ES-I3 (cell line): ENCODE results near the gene CLEC6A.

Source experiments
- H3K36me3 ChIP-seq: 2 replicates; pipeline ENCODE4 v1.6.1; 2013; ENCODE audit warnings: mild to moderate bottlenecking, low read length, control low read depth, moderate library complexity; ENCODE audit not compliant: insufficient read depth
- H3K4me1 ChIP-seq: 2 replicates; pipeline ENCODE4 v1.6.1; 2013; ENCODE audit warnings: mild to moderate bottlenecking, control low read depth, low read length; ENCODE audit not compliant: insufficient read depth
- H3K9ac ChIP-seq: 2 replicates; pipeline ENCODE4 v1.6.1; 2013; ENCODE audit warnings: low read depth, mild to moderate bottlenecking, low read length, moderate library complexity
- H3K9me3 ChIP-seq: 2 replicates; pipeline ENCODE4 v1.6.1; 2013; ENCODE audit warnings: mild to moderate bottlenecking, low read length, moderate library complexity; ENCODE audit not compliant: control insufficient read depth, insufficient read depth

The CLEC6A gene

DNA sequence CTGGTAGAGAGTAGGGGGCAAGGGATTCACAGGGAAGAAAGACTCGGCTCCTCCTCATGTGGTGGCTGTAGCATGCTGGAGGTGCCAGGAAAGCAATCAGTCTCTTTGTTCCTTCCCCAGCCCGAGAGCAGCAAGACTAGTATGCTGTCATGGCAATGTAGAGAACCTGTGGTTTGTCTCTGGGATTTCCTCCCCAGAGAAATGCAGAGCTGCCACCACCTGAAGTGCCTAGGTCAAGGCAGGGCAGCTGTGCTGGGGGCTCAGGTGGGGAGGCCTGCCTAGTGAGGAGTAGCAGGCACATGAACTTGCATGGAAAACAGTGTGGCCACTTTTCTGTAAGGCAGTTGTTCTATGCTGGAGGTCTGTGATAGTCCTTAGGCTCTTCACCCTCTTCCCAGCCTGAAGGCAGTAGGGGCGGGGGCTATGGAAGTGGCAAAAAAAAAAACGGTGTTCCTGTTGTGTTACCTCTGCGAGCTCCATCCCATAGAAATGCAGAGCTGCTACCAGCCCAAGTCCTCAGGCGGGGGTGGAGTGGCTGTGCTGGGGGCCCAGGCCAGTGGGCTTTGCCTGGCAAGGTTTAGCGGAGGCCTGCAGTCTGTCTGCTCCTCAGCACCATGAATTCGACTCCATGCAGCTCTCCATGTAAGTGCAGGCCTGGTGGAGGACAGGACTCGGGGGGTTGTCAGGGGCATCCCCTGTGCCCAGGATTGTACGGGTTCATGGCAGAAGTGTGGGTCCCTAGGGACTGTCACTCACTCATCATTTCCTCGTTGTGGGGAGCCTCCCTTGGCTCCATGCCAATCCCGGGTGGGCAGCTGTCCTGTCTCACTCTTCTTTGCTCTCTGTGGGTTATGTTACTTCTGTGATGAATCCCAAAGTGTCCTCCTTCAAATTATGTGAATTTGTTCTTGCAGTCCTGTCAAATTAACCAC lies 53.4 kb downstream of the CLEC6A start:
- no peaks in the 10 kb centered on the region for H3K36me3 ChIP-seq
- H3K4me1 ChIP-seq: peaks cover 20% of the 10 kb centered on the region
- no peak overlapping the region for H3K9ac ChIP-seq
- no peaks in the 10 kb centered on the region for H3K9me3 ChIP-seq

- no peaks in the 10 kb centered on the region for H3K36me3 ChIP-seq
- no peaks in the 10 kb centered on the region for H3K9me3 ChIP-seq
- no peak within 1 kb of the TSS for H3K9ac ChIP-seq
- H3K4me1 ChIP-seq: peaks cover 14% of the 10 kb centered on the region
Observed at GRCh38 chr12:8513256-8513655, 57.5 kb downstream of the CLEC6A start, which contains the start of gene CLEC4D. Gene CLEC4D, plus strand, starts transcription at chr12:8513503. Its CDS starts 230 bp downstream, at chr12:8513733.

GRCh38 chr12:8517971-8518370 lies 62.2 kb downstream of the CLEC6A start:
- no peaks in the 10 kb centered on the region for H3K9me3 ChIP-seq
- no peaks in the 10 kb centered on the region for H3K36me3 ChIP-seq
- no peaks in the 10 kb centered on the region for H3K4me1 ChIP-seq
- H3K9ac ChIP-seq: no peak overlapping the region

- H3K4me1 ChIP-seq: no peaks in the 10 kb centered on the region
- 0 out of 2 replicates have a peak, but pooled peaks cover under 1% of the 10 kb centered on the region for H3K9me3 ChIP-seq
- no peak overlapping the region for H3K9ac ChIP-seq
- H3K36me3 ChIP-seq: no peaks in the 10 kb centered on the region
Observed at GRCh38 chr12:8519171-8519570, 63.4 kb downstream of the CLEC6A start.

GRCh38 chr12:8527250-8528130 lies 71.7 kb downstream of the CLEC6A start:
- peak overlapping the region; percentile 25; the same call in 1 of the 2 replicates for H3K9ac ChIP-seq
- H3K36me3 ChIP-seq: no peaks in the 10 kb centered on the region
- no peaks in the 10 kb centered on the region; the same call in 1 of the 2 replicates for H3K4me1 ChIP-seq
- H3K9me3 ChIP-seq: peaks cover 9% of the 10 kb centered on the region; the same call in 1 of the 2 replicates
